Prostate gland (tissue), 2 donors: ENCODE measurements around the gene PDE8A.

Experiments used
- CTCF ChIP-seq, 4 experiments: fragments of 200-600 bp in 2 of 4; fragments of 450-650 bp in 2 of 4; sonication (generic) in 2 of 4; IDR thresholded peaks; 1 replicate in 3 of 4; 2 replicates in 1 of 4; pipeline ENCODE4 v1.5.1; 2016 to 2019; ENCODE audit warnings: antibody characterized with exemption in 4 of 4, mild to moderate bottlenecking in 2 of 4, moderate library complexity in 2 of 4
- POLR2A ChIP-seq: fragments of 450-650 bp; IDR thresholded peaks from one replicate; pipeline ENCODE4 v1.6.1; 2016; ENCODE audit warnings: antibody characterized with exemption, mild to moderate bottlenecking

- TF ChIP-seq CTCF (IDR thresholded peaks at IDR 0.05) = no peak
- TF ChIP-seq POLR2A = no peak
Observed at GRCh38 chr15:85072917-85073316, 91.3 kb downstream of the PDE8A start.
